Neural cell (in vitro differentiated cells): ENCODE data around the gene HK1.

Source experiments
- EP300 ChIP-seq: fragments of 450-650 bp; conservative IDR thresholded peaks from 2 replicates; pipeline ENCODE4 v1.6.1; 2014; ENCODE audit warnings: antibody characterized with exemption, mild to moderate bottlenecking, moderate library complexity; ENCODE audit not compliant: poor library complexity, severe bottlenecking
- EZH2 ChIP-seq: fragments of 200-600, 300-800 bp; shearing (Covaris generic), sonication (generic); IDR thresholded peaks from 2 replicates; pipeline ENCODE4 v1.6.1; 2014; ENCODE audit warnings: antibody characterized with exemption, low read length, borderline replicate concordance, mild to moderate bottlenecking; ENCODE audit not compliant: insufficient read depth, poor library complexity, severe bottlenecking
- MXI1 ChIP-seq: fragments of 450-650 bp; conservative IDR thresholded peaks from 2 replicates; pipeline ENCODE4 v1.6.1; 2014; ENCODE audit warnings: antibody characterized with exemption, mild to moderate bottlenecking; ENCODE audit not compliant: poor library complexity, severe bottlenecking
- POLR2AphosphoS5 ChIP-seq: IDR thresholded peaks from 2 replicates; pipeline ENCODE4 v1.6.1; 2012
- TF ChIP-seq, protein P1 (sequence below): fragments of 450-650 bp; IDR thresholded peaks from 2 replicates; pipeline ENCODE4 v1.5.1; 2014; ENCODE audit warnings: antibody characterized with exemption, mild to moderate bottlenecking, moderate library complexity; ENCODE audit not compliant: poor library complexity, severe bottlenecking

DNA sequence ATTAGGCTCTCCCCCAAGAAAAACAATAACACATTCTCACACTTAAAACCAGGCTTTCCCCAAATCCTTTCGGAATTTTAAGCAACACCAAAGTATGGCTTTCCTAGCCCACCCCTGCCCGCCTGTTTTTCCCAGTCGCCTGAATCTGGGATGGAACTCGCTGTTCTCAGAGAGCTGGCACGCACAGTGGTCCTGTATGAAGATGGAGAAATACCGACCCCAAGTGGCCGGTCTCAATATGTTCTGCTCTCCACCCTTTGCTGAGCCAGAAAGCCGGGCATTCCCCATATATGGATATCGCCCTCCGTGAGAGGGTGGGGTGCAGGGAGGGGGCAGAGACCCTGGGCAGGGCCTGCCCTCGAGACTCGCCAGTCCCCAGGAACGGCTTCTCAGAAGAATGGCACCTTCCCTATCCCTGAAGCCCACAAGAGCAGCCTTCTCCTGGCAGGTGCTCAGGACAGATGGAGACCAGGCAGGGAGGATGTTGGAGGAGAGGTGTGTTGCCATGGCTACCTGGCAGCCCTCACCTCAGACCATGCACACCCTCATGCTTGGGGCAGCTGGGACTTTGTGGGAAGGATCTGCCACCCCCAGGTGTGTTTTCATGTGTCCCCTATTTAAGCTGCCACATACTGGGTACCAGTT, 135.0 kb downstream of the HK1 start:
- TF ChIP-seq, protein P1, sequence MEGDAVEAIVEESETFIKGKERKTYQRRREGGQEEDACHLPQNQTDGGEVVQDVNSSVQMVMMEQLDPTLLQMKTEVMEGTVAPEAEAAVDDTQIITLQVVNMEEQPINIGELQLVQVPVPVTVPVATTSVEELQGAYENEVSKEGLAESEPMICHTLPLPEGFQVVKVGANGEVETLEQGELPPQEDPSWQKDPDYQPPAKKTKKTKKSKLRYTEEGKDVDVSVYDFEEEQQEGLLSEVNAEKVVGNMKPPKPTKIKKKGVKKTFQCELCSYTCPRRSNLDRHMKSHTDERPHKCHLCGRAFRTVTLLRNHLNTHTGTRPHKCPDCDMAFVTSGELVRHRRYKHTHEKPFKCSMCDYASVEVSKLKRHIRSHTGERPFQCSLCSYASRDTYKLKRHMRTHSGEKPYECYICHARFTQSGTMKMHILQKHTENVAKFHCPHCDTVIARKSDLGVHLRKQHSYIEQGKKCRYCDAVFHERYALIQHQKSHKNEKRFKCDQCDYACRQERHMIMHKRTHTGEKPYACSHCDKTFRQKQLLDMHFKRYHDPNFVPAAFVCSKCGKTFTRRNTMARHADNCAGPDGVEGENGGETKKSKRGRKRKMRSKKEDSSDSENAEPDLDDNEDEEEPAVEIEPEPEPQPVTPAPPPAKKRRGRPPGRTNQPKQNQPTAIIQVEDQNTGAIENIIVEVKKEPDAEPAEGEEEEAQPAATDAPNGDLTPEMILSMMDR = peak; percentile 71
- TF ChIP-seq EP300 (no peak), POLR2AphosphoS5 (no peak), MXI1 (no peak), EZH2 (no peak)
